ENCODE data around the gene TTC23.
"Not testable (repeated sequence)": the region's sequence is repeated elsewhere in the genome, so short reads cannot be mapped to it uniquely, and the experiment has no call there.

Gene TTC23

GRCh38 chr15:99117563-99118257 lies 131.7 kb downstream of the TTC23 start:
- DNase-seq = no peak

GRCh38 chr15:99117111-99117510 lies 132.3 kb downstream of the TTC23 start:
- DNase-seq = no peak

- DNase-seq = no peak
Measured at GRCh38 chr15:99115300-99116215, 133.8 kb downstream of the TTC23 start.

GRCh38 chr15:99114511-99115299 lies 134.7 kb downstream of the TTC23 start:
- DNase-seq = no peak

GRCh38 chr15:99113547-99114271 lies 135.7 kb downstream of the TTC23 start:
- DNase-seq = no peak

GRCh38 chr15:99111641-99112040 lies 137.7 kb downstream of the TTC23 start:
- not testable (repeated sequence) for DNase-seq

- no peak for DNase-seq
Measured at GRCh38 chr15:99110581-99111320, 138.6 kb downstream of the TTC23 start.

GRCh38 chr15:99110093-99110492 lies 139.3 kb downstream of the TTC23 start:
- no peak for DNase-seq

- DNase-seq = no peak
Measured at GRCh38 chr15:99109555-99110021, 139.8 kb downstream of the TTC23 start.

GRCh38 chr15:99108993-99109392 lies 140.4 kb downstream of the TTC23 start:
- DNase-seq = no peak

- DNase-seq = peak; percentile 48
Measured at GRCh38 chr15:99106417-99107220, 142.8 kb downstream of the TTC23 start.

GRCh38 chr15:99105514-99106341 lies 143.7 kb downstream of the TTC23 start:
- peak; percentile 40 for DNase-seq

GRCh38 chr15:99104788-99105513 lies 144.4 kb downstream of the TTC23 start, which contains the start of gene SYNM:
SYNM (plus strand) TSS chr15:99105080; CDS start chr15:99105200, 120 bp downstream.
- DNase-seq = peak; percentile 45

- DNase-seq = no peak
Measured at GRCh38 chr15:99103279-99103678, 146.1 kb downstream of the TTC23 start.

- no peak for DNase-seq
Measured at GRCh38 chr15:99102332-99103235, 146.8 kb downstream of the TTC23 start.

GRCh38 chr15:99101501-99101900 lies 147.9 kb downstream of the TTC23 start:
- no peak for DNase-seq

GRCh38 chr15:99100245-99101173 lies 148.9 kb downstream of the TTC23 start:
- DNase-seq = peak; percentile 39

Data from CD4-positive, alpha-beta T cell treated with Interleukin-10 for 1 hour (primary cell).